ENCODE measurements around the gene GOSR2. TPM values are rescaled to one million over a fixed set of nuclear protein-coding genes. Genes with fewer than 3 reads are reported as not detected.

GOSR2 gene
- total RNA-seq, 1 donor from 2014 or later = 62.4 TPM

DNA sequence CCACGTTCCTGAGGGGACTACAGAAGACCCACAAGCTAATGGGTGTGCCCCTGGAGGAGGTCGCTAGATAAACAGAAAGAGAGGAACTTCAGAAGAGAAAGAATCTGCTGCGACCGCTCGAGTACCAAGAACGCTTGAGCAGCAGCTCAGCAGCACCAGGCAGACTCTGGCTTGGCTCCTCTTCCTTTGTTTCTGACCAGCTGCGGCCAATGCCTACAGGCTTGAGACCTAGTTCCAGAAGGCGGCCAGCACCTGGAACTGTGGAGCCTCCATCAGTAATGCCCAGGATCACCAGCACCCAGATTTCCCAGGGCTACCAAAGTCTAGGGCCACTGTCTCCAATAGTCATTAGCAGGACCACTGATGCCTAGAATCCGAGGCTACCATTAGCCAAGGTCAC, 26.0 kb upstream of the GOSR2 start:
- H3K4me3 Mint-ChIP-seq (ENCODE audit: unreplicated experiment) = no peak overlapping the region
- peaks cover 4% of the 10 kb centered on the region for H3K36me3 Mint-ChIP-seq (ENCODE audit: unreplicated experiment)
- H3K4me1 Mint-ChIP-seq (ENCODE audit: low read depth, unreplicated experiment) = no peaks in the 10 kb centered on the region

DNA sequence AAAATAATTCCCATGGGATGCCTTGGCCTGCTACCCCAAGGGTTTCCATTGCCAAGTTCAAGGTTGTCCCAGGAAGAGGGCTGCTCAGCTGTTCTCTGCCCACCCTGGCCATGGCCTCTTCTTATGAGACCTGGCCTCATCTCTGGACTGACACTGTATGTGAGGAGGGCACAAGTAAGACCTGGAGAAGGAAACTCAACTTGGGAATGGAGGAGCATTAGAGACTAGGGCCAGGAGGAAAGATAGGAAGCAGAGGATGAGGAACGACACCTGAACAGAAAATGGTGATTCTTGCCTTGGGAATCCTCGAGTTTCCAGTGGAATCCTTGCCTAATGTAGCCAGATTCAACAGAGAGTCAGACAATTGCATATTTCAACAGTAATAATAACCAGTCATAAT, 24.6 kb upstream of the GOSR2 start:
- Mint-ChIP-seq H3K27ac (ENCODE audit: unreplicated experiment) (no peak overlapping the region), H3K36me3 (ENCODE audit: unreplicated experiment) (peaks cover 4% of the 10 kb centered on the region), H3K4me3 (ENCODE audit: unreplicated experiment) (no peak overlapping the region), H3K9me3 (ENCODE audit: unreplicated experiment) (peaks cover 4% of the 10 kb centered on the region), H3K4me1 (ENCODE audit: low read depth, unreplicated experiment) (no peaks in the 10 kb centered on the region), H3K27me3 (ENCODE audit: unreplicated experiment) (peaks cover 4% of the 10 kb centered on the region)
- no peak for DNase-seq
- TF ChIP-seq, protein P1, sequence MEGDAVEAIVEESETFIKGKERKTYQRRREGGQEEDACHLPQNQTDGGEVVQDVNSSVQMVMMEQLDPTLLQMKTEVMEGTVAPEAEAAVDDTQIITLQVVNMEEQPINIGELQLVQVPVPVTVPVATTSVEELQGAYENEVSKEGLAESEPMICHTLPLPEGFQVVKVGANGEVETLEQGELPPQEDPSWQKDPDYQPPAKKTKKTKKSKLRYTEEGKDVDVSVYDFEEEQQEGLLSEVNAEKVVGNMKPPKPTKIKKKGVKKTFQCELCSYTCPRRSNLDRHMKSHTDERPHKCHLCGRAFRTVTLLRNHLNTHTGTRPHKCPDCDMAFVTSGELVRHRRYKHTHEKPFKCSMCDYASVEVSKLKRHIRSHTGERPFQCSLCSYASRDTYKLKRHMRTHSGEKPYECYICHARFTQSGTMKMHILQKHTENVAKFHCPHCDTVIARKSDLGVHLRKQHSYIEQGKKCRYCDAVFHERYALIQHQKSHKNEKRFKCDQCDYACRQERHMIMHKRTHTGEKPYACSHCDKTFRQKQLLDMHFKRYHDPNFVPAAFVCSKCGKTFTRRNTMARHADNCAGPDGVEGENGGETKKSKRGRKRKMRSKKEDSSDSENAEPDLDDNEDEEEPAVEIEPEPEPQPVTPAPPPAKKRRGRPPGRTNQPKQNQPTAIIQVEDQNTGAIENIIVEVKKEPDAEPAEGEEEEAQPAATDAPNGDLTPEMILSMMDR (IDR thresholded peaks at IDR 0.05; ENCODE audit: partially characterized antibody, unreplicated experiment) = no peak

More for the DNA sequence above, 26.0 kb upstream of the GOSR2 start:
- TF ChIP-seq, protein P1 (IDR thresholded peaks at IDR 0.05; ENCODE audit: partially characterized antibody, unreplicated experiment) = no peak
- Mint-ChIP-seq H3K27ac (ENCODE audit: unreplicated experiment) (no peak overlapping the region), H3K9me3 (ENCODE audit: unreplicated experiment) (peaks cover 4% of the 10 kb centered on the region), H3K27me3 (ENCODE audit: unreplicated experiment) (peaks cover 6% of the 10 kb centered on the region)
- no peak for DNase-seq

DNA sequence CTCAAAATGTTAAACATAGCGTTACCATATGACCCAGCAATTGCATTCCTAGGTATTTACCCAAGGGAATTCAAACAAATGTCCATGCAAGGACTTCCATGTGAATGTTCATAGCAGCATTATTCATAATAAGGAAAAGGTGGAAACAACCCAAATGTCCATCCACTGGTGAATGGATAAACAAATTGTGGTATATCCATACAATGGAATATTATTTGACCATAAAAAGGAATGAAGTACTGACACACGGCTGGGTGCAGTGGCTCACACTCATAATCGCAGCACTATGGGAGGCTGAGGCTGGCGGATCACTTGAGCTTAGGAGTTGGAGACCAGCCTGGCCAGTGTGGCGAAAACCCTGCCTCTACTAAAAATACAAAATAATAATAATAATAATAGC, 24.1 kb upstream of the GOSR2 start:
- TF ChIP-seq, protein P1 (IDR thresholded peaks at IDR 0.05; ENCODE audit: partially characterized antibody, unreplicated experiment) = no peak
- Mint-ChIP-seq H3K9me3 (ENCODE audit: unreplicated experiment) (peaks cover 3% of the 10 kb centered on the region), H3K27ac (ENCODE audit: unreplicated experiment) (no peak overlapping the region), H3K4me3 (ENCODE audit: unreplicated experiment) (no peak overlapping the region), H3K36me3 (ENCODE audit: unreplicated experiment) (peaks cover 4% of the 10 kb centered on the region), H3K4me1 (ENCODE audit: low read depth, unreplicated experiment) (no peaks in the 10 kb centered on the region), H3K27me3 (ENCODE audit: unreplicated experiment) (peaks cover 4% of the 10 kb centered on the region)
- DNase-seq = no peak

DNA sequence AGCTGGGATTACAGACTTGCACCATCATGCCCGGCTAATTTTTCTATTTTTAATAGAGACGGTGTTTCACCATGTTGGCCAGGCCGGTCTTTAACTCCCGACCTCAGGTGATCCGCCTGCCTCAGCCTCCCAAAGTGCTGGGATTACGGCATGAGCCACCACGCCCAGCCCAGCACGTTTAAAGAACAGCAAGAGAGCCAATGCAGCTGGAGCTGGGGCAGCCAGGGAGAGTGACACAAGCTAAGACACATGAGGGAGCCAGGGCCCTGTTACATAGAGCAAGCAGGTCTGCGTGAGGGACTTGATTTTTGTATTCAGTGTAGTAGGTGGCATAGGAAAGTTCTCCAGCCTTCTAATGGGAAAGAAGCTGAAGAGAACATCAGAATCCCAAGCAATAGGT, 21.7 kb upstream of the GOSR2 start:
- Mint-ChIP-seq H3K36me3 (ENCODE audit: unreplicated experiment) (peaks cover 4% of the 10 kb centered on the region), H3K27ac (ENCODE audit: unreplicated experiment) (no peak overlapping the region), H3K4me3 (ENCODE audit: unreplicated experiment) (no peak overlapping the region), H3K27me3 (ENCODE audit: unreplicated experiment) (peaks cover 5% of the 10 kb centered on the region), H3K4me1 (ENCODE audit: low read depth, unreplicated experiment) (no peaks in the 10 kb centered on the region), H3K9me3 (ENCODE audit: unreplicated experiment) (peaks cover 3% of the 10 kb centered on the region)
- DNase-seq = no peak
- TF ChIP-seq, protein P1 (IDR thresholded peaks at IDR 0.05; ENCODE audit: partially characterized antibody, unreplicated experiment) = no peak

DNA sequence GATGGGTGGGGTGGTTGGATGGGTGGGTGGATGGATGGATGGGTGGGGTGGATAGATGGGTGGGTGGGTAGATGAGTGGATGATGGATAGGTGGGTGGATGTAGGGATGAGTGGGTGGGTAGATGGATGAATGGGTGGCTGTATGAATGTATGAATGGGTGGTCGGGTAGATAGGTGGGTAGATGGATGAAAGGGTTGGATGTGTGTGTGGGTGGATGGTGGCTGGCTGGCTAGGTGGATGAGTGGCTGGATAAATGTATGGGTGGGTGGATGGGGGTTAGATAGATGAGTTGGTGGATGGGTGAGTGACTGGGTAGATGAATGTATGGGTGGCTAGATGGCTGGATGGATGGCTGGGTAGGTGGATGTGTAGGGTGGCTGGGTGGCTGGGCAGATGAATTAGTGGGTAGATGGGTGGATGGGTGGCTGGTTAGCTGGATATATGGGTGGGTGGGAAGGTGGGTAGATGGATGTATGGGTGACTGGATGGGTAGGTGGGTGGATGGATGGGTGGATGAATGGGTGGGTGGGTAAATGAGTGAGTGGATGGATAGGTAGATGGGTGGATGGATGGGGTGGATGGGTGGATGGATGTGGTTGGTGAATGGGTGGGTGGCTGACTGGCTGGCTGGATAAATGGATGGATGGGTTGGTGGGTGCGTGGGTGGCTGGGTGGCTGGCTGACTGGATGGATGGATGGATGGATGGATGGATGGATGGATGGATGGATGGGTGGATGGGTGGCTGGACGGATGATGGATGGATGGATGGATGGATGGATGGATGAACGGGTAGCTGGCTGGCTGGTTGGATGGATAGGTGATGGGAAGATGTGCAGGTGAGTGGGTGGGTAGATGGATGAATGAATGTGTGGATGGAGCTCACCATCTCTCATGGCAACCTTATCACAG, 18.9 kb upstream of the GOSR2 start:
- Mint-ChIP-seq H3K4me3 (ENCODE audit: unreplicated experiment) (no peak overlapping the region), H3K36me3 (ENCODE audit: unreplicated experiment) (peaks cover 4% of the 10 kb centered on the region), H3K9me3 (ENCODE audit: unreplicated experiment) (peaks cover 7% of the 10 kb centered on the region), H3K27me3 (ENCODE audit: unreplicated experiment) (peaks cover 9% of the 10 kb centered on the region), H3K4me1 (ENCODE audit: low read depth, unreplicated experiment) (peaks cover 8% of the 10 kb centered on the region), H3K27ac (ENCODE audit: unreplicated experiment) (no peak overlapping the region)
- TF ChIP-seq, protein P1 (IDR thresholded peaks at IDR 0.05; ENCODE audit: partially characterized antibody, unreplicated experiment) = no peak
- DNase-seq = no peak

Measured in glutamatergic neuron (in vitro differentiated cells).